ENCODE measurements around the gene FAM174C.

Gene FAM174C

DNA sequence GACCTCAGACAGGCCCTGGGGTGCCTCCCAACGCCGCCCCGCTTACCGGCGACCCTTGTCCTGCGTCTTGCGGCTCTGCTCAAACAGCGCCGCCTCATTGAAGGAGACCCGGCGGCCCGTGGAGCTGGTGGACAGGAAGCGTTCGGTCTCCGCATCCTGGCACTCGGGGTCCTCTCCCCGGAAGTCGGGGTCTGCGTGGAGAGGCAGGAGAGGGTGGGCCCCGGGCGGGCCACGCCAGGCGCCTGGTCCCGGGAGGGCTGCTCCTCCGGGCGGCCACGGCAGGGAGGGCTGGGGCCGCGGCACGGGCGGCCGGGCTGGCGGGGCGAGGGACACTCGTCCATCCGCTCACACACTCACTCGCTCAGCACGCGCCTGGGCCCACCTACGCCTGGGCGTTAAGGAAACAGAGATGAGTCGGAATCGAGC lies 40.4 kb upstream of the FAM174C start:
- TF ChIP-seq, protein P1, sequence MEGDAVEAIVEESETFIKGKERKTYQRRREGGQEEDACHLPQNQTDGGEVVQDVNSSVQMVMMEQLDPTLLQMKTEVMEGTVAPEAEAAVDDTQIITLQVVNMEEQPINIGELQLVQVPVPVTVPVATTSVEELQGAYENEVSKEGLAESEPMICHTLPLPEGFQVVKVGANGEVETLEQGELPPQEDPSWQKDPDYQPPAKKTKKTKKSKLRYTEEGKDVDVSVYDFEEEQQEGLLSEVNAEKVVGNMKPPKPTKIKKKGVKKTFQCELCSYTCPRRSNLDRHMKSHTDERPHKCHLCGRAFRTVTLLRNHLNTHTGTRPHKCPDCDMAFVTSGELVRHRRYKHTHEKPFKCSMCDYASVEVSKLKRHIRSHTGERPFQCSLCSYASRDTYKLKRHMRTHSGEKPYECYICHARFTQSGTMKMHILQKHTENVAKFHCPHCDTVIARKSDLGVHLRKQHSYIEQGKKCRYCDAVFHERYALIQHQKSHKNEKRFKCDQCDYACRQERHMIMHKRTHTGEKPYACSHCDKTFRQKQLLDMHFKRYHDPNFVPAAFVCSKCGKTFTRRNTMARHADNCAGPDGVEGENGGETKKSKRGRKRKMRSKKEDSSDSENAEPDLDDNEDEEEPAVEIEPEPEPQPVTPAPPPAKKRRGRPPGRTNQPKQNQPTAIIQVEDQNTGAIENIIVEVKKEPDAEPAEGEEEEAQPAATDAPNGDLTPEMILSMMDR (IDR thresholded peaks at IDR 0.05; ENCODE audit: insufficient read depth, low read length, poor library complexity, severe bottlenecking), result no peak
- TF ChIP-seq EZH2phosphoT487 (conservative IDR thresholded peaks at IDR 0.05; ENCODE audit: low read length), result no peak
- Histone ChIP-seq H3K27ac (ENCODE audit: low read depth, low read length) (no peak overlapping the region), H3K27me3 (ENCODE audit: low read length) (no peaks in the 10 kb centered on the region), H3K4me2 (ENCODE audit: low read depth, low read length, poor library complexity, severe bottlenecking) (no peak overlapping the region), H3K9me2 (replicated peaks; ENCODE audit: insufficient read depth, low read length) (no peaks in the 10 kb centered on the region), H3K9me3 (ENCODE audit: insufficient read depth, low read length) (no peaks in the 10 kb centered on the region), H3K9ac (ENCODE audit: low read length) (no peak overlapping the region), H3K79me2 (ENCODE audit: insufficient read depth, low read length) (no peaks in the 10 kb centered on the region), H3K36me3 (ENCODE audit: low read length) (no peaks in the 10 kb centered on the region), H4K20me1 (ENCODE audit: low read depth, low read length) (no peaks in the 10 kb centered on the region), H2AFZ (ENCODE audit: low read depth, low read length, severe bottlenecking) (no peak overlapping the region), H3F3A (ENCODE audit: insufficient read depth) (peaks cover 16% of the 10 kb centered on the region), H3K4me3 (ENCODE audit: insufficient read depth, low read length, poor library complexity, severe bottlenecking) (no peak overlapping the region)

GRCh38 chr19:1235625-1236538 lies 39.4 kb upstream of the FAM174C start:
- Histone ChIP-seq H3K36me3 (ENCODE audit: low read length) (no peaks in the 10 kb centered on the region), H3F3A (ENCODE audit: insufficient read depth) (peaks cover 16% of the 10 kb centered on the region), H3K9me3 (ENCODE audit: insufficient read depth, low read length) (no peaks in the 10 kb centered on the region), H3K79me2 (ENCODE audit: insufficient read depth, low read length) (no peaks in the 10 kb centered on the region), H2AFZ (ENCODE audit: low read depth, low read length, severe bottlenecking) (no peak overlapping the region), H3K9ac (ENCODE audit: low read length) (no peak overlapping the region), H3K4me3 (ENCODE audit: insufficient read depth, low read length, poor library complexity, severe bottlenecking) (no peak overlapping the region), H3K27me3 (ENCODE audit: low read length) (no peaks in the 10 kb centered on the region), H4K20me1 (ENCODE audit: low read depth, low read length) (no peaks in the 10 kb centered on the region), H3K9me2 (replicated peaks; ENCODE audit: insufficient read depth, low read length) (no peaks in the 10 kb centered on the region), H3K4me2 (ENCODE audit: low read depth, low read length, poor library complexity, severe bottlenecking) (no peak overlapping the region), H3K27ac (ENCODE audit: low read depth, low read length) (no peak overlapping the region)
- TF ChIP-seq EZH2phosphoT487 (conservative IDR thresholded peaks at IDR 0.05; ENCODE audit: low read length), result no peak
- TF ChIP-seq, protein P1 (IDR thresholded peaks at IDR 0.05; ENCODE audit: insufficient read depth, low read length, poor library complexity, severe bottlenecking), result no peak

DNA sequence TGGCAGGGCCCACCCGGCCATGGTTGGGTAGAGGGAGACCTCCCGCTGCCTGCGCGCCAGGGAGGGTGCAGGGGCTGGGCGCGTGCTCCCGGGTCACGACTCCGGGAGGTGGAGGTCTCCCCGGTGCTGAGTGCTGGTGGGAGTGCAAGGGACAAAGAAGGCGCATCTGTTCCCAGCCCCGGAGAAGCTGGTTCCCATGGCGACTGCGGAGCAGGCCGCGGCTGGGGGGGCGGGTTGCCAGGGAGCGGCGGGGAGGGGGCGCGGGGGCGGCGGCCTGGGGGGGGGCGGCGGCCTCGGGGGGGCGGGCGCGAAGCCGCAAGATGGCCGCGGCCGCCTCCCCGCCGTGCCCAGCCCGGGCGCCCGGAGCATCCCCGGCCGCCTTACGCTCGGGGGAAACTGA lies 38.8 kb upstream of the FAM174C start:
- Histone ChIP-seq H3K4me3 (ENCODE audit: insufficient read depth, low read length, poor library complexity, severe bottlenecking) (no peak overlapping the region), H3K9me3 (ENCODE audit: insufficient read depth, low read length) (no peaks in the 10 kb centered on the region), H3K36me3 (ENCODE audit: low read length) (no peaks in the 10 kb centered on the region), H3K27ac (ENCODE audit: low read depth, low read length) (no peak overlapping the region), H3K9ac (ENCODE audit: low read length) (no peak overlapping the region), H3F3A (ENCODE audit: insufficient read depth) (peaks cover 21% of the 10 kb centered on the region), H4K20me1 (ENCODE audit: low read depth, low read length) (no peaks in the 10 kb centered on the region), H3K79me2 (ENCODE audit: insufficient read depth, low read length) (no peaks in the 10 kb centered on the region), H2AFZ (ENCODE audit: low read depth, low read length, severe bottlenecking) (no peak overlapping the region), H3K9me2 (replicated peaks; ENCODE audit: insufficient read depth, low read length) (no peaks in the 10 kb centered on the region), H3K4me2 (ENCODE audit: low read depth, low read length, poor library complexity, severe bottlenecking) (no peak overlapping the region), H3K27me3 (ENCODE audit: low read length) (no peaks in the 10 kb centered on the region)
- TF ChIP-seq, protein P1 (IDR thresholded peaks at IDR 0.05; ENCODE audit: insufficient read depth, low read length, poor library complexity, severe bottlenecking), result no peak
- no peak for TF ChIP-seq EZH2phosphoT487 (conservative IDR thresholded peaks at IDR 0.05; ENCODE audit: low read length)
